ENCODE measurements around the gene PEX14. TPM values are rescaled to one million over a fixed set of nuclear protein-coding genes. Genes with fewer than 3 reads are reported as not detected.

The PEX14 gene
- polyA plus RNA-seq, 12 donors: 9.3 to 22.8 (median 13.2) TPM; not detected in 1

DNA sequence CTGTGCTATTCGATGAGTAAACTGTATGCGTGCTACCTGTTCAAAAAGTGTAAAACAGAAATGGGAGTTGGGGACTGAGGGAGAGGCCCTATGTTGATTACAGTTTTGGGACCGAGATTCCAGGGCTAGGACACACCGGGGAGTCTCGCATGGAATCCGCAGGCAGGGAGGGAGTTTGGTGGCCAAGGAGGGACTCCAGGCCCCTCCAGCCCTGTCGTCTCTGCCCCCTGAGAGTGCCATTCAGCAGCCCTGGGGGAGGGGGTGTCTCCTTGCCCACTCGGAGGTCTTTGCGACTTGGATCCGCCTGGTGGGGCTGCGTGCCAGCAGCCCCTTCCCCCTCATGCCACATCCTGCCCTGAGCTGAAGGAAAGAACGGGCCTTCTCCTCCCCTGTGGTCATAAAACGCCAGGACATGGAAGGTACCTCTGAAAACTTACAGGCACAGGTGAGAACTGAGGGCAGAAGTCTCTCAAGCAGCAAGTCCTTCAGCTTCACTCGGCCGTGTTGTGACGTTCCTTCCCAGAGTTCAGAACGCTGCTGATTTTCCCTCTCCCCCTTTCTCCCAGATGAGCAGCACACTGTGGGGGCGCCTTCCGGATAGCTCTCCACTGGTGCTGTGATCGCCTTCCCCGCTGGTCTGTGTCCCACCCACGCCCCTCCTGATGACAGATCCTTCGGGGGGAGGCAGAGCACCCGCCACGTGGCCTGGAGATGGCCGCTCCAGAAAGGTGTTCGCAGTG lies 141.4 kb downstream of the PEX14 start:
- no peak for DNase-seq

DNA sequence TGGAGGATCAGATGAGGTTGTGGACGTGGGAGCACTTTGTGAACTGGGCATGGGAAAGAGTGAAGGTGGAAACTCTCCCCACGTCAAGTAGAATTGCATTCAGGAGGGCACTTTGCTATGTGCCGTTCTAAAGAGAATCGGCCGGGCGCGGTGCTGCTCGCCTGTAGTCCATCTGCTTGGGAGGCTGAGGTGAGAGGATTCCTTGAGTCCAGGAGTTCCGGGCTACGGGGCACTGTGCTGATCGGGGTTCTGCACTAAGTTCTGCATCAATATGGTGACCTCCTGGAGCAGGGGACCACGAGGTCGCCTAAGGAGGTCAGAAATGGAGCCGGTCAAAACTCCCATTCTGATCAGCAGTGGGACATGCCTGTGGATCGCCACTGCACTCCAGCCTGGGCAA lies 141.9 kb downstream of the PEX14 start:
- no peak for DNase-seq

DNA sequence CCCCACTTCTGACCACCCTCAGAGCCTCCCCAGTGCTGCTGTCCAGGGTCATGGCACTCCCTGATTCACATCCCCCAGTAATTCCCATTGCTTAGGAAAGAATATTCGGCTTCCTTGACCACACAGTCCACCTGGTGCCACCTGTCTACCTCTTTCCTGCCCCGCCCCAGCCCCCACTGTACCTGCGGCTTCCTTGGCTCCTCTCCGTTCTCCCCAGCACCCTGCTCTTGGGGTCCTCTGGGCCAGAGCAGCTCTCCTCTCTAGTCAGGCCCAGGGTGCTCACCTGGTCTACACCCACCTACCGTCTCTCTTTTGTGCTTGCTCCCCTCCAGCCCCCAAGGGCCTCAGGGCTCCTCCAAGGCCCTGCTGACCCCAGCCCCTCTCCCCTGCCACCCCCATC lies 142.6 kb downstream of the PEX14 start:
- DNase-seq: no peak

DNA sequence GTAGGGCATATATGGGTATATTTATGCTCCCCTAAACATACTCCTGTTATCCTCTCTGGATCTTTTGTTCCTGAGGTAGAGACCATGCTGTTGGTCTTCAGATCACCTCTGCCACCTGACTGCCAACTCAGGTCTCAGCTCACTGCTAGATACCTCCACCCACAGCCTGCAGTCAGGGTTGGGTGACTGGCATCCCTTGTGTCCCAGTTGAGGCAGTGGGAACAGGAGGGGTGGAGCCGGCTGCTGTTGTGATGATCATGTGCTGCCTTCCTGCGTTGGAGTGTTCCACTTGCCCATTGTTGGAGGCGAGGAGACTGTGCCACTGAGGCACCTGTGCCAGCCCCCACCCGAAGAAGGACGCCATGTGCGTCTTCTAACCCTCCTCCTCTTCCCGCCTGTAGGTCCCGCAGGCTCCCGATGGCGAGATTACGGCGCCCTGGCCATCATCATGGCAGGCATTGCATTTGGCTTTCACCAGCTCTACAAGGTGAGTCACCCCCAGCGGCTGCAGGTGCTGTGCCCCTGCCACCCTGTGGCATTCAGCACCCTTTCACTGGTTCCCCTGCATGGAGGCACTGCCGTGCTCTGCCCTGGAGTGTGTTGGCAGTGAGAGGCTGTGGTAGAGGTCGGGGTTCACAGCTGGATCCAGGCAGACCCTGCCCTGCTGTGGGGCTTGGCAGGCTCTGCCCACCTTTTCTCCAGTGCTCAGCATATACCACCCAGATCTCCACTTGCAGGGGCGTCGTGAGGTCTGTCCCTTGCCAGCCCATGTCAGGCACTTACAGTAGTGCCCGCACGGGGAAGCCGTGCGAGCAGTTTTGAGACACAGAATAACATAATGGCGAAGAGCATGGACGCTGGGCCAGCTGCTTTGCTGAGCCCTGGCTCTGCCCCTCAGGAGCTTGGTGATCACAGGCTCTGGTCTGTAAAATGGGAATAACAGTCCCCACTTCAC lies 143.5 kb downstream of the PEX14 start:
- DNase-seq: no peak

DNA sequence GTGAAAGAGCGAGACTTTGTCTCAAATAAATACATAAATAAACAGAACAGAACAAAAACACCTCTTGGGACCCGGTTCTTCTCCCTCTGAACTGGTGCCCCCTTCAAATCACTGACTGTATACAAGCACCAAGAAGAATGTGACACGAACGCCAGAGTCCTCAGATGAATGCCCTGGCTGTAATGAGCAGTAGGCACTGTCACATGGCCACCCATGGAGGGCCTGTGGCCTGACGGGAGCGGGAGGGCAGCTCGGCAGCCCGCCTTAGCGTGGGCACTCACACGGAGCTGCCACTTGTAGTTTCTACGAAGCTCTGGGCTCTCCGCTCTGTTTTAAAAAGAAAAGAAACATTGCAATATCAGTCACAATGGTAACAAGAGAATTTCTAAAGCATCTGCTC lies 146.0 kb downstream of the PEX14 start:
- no peak for DNase-seq

DNA sequence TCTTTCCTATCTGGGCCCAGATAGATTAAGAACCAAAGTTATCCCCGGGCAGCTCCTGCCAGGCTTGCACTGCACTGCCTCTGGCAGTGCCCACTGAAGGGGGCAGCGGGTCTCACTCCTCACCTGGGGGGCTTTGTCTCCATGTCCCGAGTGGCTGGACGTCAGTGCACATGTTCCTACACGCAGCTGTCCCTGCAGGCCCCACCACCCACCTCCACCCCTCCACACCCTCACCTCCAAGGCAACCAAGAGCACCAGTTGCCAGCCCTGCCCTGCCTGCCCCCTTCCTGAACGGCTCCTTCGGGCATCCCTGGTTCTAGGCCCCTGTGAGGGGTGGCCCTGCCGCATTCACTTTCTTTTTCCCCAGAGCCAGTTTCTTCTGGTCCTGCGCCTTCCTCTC lies 147.2 kb downstream of the PEX14 start:
- DNase-seq: no peak

DNA sequence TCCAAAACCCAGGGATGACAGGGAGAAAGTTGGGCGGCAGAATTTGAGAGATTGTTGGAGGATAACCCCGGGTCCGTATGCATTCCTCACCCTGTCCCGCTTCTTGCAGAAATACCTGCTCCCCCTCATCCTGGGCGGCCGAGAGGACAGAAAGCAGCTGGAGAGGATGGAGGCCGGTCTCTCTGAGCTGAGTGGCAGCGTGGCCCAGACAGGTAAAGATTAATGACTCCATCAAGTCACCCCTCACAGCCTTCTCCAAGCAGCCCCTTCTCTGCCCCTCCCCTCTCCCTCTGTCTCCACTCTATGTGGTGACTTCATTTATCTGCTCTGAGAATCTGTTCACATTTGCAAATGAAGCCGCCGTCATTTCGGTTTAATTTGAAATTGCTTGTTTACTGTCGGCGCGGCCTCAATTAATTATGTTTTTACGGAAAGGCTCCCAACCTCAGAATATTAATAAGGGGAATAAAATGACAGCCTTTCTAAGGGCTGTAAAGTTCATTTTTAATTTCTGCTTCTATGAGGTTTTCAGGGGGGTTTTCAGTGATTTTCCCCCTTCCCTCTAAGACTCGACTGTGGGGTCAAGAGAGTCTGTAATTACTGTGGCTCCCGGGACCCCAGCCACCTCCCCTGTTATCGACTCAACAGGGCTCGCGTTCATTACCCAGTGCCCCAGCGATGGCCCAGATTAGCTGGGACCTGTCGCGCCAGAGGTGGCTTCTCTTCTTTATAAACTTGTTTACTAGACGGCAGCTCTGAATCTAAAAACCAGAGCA lies 148.3 kb downstream of the PEX14 start:
- DNase-seq: no peak

DNA sequence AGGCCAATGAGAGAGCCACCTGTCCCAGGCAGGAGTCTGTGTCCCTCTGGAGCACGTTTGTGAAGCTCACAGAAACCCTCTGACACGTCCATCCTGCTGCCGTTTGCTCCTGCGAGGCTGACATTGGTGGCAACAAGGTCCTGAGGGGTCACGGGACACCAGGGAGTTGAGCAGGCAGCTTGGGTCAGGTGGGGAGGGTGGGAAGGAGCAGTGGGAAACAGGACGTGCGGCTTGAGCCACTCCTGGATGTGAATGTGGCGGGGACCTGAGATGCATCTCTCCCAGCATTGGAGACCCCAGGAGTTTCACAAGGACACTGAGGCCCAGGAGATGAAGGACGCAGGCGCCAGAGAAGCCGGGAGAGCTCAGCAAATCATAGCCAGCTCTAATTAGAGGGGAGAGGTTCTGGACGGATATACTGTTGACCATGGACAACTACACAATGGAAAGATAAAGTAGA lies 149.0 kb downstream of the PEX14 start:
- DNase-seq: no peak

DNA sequence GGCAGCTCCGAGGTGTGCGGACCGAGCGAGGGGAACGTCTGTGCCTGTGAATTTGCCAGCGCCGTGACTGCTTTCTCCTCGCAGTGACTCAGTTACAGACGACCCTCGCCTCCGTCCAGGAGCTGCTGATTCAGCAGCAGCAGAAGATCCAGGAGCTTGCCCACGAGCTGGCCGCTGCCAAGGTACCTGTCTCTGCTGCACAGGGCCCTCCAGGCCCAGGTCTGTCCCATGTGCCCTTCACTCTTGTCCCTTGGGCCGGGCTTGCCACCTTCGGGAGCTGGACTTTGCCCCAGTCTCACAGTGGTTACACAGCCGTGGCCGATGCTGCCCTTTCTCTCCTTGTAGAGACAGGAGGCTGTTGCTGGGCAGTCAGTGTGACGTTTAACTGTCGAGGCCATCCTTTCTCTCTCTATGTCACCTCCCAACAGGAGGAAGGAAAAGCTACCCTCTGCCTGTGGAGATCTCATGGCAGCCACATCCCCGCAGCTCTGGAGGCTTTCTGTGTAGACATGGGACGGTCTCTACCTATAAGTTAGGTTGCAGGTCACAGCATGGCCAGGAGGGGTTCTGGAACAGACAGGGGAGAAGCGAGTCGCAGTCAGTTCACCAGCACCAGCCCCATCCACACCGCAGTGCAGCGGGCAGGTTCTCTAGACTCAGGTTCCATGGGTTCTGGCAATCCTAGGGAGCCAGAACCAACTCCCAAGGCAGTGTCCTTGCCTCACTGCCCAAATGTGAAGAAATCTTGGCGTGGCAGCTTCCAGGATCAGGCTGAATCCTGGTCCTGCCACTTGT lies 149.7 kb downstream of the PEX14 start:
- no peak for DNase-seq

DNA sequence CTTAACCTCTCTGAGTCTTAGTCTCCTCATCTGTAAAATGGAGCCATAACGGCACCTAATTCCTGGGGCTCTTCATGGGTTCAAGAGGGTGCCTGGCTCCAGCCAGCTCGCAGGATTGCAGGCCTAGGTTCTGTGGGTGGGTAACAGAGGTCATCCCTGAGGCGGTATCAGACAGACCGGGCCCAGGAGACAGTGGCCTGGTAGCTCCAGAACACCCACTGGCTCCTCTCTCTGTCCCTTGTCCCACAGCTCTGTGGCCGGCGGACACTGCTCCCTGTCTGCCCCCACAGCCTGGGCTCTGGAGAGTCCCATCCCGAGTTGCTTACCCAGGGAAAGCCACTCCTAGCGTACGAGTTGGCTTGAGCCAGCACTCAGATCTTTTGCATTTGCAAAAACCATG lies 150.3 kb downstream of the PEX14 start:
- no peak for DNase-seq

DNA sequence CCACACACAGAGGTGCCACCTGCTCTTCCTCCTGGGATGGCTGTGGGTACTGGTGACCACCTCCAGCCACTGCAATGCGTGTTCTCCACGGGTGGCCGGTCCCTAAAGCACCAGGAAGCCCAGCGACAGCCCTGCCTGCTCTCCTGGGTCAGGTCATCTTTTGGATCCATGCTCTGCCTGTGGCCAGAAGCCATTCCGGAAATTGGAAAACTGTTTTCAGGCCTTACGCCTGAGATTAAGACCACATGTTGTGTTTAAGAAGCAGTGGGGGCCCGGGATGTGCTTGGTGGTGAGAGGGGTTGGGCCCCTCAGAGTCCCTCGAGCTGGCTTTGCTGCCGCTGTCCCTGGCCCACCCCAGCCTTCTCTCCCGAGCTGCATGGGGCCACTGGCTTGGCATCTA lies 150.8 kb downstream of the PEX14 start:
- peak; percentile 68 for DNase-seq

DNA sequence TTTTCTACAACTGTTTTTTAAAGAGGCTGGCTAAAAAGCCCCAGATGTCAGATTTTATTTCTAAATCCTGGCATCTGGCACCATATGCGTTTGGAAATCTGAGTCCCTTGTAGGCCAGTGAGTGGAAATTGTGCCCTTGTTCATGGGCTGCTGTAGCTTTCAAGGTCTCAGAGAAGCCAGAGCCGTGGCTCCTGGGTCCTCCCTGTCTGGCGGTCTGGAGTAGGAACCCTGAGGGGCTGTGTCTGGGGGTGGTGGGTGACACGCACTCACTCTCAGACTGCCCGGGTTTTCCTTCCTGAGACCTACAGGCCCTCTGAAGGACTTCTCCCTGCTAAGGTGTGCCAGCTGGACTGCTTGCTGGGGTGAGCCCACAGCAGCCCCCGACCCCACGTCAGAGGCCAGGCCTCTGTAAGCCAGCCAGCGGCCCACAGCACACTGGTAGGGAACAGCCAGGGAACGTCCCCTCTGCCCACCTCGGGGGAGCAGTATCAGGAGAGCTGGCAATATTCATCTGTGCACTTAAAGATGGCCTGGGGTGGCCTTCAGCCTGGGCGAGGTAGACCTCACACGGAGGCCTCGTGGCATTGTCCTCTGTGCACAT lies 151.5 kb downstream of the PEX14 start:
- no peak for DNase-seq

DNA sequence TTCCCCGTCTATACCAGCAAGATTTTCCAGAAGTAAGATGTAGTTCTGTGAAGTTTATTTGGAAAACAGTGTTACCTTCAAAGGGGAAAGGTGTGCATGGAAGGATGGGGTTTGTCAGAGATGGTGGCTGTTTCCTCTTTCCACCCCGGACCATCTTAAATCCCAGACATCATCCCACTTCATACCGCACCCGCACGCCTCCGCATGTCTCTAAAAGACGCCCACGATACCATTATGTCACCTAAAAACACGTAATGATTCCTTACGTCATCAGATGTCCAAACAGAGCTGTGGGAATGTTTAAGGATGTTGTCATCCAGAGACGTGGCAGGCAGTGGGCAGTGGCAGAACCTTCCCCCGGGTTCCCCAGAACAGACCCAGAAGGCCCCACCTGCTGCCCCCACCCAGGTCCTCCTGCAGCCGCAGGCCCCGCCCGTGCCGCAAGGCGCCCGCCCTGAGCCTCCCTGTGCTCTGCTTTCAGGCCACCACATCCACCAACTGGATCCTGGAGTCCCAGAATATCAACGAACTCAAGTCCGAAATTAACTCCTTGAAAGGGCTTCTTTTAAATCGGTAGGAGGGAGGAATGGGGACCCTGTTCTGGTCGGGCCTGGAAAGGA lies 152.2 kb downstream of the PEX14 start:
- DNase-seq: no peak

DNA sequence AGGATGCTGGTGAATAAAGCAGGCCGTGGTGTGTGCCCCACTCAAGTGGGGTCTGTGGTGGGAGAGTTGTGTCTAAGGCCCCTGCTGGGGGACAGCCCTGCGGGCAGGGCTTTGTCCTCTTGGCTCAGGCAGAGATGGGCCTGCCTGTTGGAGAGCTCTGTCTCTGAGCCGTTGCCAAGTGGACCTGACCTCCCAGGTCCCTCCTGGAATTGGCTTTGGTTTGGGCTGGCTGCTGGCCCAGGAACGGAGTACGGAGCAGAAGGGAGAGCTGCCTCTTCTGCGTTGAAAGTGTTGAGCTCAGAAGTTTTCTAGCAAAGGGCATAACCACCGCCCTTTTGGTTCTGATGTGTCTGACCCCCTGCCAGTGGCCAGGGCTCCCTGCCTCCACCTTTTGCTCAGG lies 153.9 kb downstream of the PEX14 start:
- peak; percentile 41 for DNase-seq

DNA sequence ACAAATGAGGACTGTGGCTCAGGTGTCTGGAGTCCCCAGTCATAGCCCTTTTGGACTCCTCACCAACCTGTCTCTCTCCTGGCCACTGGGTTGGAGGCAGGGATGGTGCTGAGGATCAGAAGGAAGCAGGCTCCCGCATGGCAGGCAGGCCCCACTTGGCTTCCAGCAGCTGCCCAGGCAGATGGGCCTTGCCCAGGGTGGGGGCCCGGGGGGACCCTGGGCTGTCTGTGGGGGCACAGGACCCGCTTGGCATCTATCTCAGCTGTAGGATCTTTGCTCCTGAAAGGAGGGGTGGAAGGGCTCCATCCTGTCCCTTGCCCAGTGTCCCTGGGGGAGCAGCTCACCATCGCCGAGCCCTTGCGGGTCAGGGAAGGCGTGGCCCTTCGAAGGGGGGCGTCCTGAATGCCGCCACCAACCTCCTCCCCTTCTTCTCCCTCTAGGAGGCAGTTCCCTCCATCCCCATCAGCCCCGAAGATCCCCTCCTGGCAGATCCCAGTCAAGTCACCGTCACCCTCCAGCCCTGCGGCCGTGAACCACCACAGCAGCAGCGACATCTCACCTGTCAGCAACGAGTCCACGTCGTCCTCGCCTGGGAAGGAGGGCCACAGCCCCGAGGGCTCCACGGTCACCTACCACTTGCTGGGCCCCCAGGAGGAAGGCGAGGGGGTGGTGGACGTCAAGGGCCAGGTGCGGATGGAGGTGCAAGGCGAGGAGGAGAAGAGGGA lies 154.5 kb downstream of the PEX14 start:
- no peak for DNase-seq

DNA sequence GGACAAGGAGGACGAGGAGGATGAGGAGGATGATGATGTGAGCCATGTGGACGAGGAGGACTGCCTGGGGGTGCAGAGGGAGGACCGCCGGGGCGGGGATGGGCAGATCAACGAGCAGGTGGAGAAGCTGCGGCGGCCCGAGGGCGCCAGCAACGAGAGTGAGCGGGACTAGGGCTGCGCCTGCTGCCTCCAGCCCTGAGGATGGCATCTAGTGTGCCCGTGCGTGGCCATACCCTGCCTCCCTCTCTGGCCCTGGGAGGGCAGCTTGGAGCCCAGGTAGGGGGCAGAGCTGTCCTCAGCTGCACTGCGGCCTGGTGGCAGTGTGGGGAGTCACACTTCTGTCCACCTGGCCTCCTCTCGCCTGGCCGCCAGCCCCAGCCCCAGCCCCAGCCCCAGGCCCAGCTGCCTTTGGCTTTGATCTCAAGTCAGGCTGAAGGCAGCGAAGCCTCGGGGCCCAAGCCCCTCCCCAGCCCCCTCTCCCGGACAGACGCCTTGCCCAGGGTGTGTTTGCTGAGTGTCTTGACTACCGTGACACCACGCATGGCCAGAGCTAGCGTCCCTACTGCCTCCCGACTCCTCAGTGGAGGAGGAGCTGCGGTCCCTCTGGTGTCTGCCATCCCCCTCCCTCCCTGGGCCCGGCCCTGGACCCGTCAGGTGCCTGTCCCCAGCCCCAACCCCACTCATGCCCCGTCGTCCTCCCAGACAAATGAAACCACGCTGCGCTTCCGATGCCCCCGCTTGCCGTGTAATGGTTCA lies 155.2 kb downstream of the PEX14 start:
- no peak for DNase-seq

DNA sequence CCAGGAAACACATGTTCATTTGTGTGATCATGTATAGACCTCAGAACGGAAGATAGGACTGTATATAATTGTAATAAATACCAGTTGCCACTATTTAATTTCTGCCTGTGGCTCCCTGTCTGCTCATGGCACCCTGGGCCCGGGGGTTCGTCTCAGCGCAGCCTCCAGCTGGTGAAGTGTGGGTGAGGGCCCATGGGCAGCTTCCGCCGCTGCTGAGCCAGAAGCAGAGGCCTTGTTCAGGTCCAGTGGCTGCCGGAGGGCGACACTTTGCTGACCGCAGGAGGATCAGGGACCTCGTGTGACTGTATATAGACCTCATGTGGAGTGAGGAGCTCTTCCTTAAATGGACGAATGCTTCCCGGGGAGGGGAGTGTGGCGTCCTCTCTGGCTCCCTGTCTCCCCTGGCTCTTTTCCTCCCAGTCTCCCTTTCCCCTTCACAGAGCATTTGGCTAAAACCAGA lies 155.9 kb downstream of the PEX14 start:
- DNase-seq: no peak

DNA sequence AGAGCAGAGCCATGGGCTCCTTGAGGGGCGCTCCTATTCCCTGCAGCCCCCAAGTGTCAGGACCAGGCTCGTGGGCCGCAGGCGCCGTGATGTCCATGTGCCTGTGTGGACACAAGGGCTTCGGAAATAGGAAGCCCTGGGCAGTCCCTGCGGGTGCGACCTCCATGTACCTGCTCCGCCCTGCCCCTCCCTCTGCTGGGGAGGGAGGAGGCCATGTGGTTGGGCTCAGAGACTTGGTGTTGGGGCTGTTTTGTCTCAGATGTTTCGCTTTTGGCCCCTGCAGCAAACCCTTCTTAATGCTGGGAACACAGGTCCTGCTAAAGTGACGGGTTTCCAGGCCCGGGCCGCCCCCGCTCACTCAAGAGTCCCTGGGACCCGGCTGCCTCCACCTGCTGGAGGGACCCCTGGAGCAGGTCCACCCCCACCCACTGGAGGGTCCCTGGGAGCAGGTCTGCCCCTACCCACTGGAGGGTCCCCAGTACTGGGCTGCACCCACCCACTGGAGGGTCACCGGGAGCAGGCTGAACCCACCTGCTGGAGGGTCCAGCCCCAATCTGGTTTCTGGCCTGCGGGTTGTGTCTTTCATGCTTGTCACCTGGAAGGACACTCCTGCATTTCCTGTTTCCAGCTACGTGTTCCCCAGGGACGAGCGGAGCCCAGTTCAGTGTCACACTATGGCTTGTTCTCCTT lies 156.5 kb downstream of the PEX14 start:
- no peak for DNase-seq

Measured in muscle of arm (tissue), 12 donors.